Thoracic aorta (tissue), 2 donors: ENCODE results near the gene MMP24. TPM values are rescaled to one million over a fixed set of nuclear protein-coding genes. Genes with fewer than 3 reads are reported as not detected.
A peak's percentile ranks its signal among the peaks of the same experiment; 100 is the strongest.

Experiments
- ATAC-seq: fragments of 150-250 bp; one replicate; pipeline ENCODE4 v1.8.0; 2017; ENCODE audit warnings: low read depth; ENCODE audit not compliant: insufficient number of reproducible peaks, low FRiP score
- DNase-seq: peaks from one replicate; pipeline ENCODE4 v3.0.0-alpha.2; 2020; ENCODE audit warnings: low spot score
- H3K27ac ChIP-seq, 2 donors: fragments of 200-600 bp; sonication (generic); 1 replicate in 1 of 2; 2 replicates in 1 of 2; pipeline ENCODE4 v1.5.1; 2016; ENCODE audit warnings: mild to moderate bottlenecking in 2 of 2, moderate library complexity in 2 of 2
- H3K27me3 ChIP-seq: fragments of 200-600 bp; sonication (generic); replicated peaks from 2 replicates; pipeline ENCODE4 v1.6.0; 2016; ENCODE audit warnings: mild to moderate bottlenecking; ENCODE audit not compliant: insufficient read depth
- H3K36me3 ChIP-seq: fragments of 200-600 bp; sonication (generic); one replicate; pipeline ENCODE4 v1.5.1; 2016
- H3K4me1 ChIP-seq, 2 donors: fragments of 200-600 bp; sonication (generic); 1 replicate in 1 of 2; 2 replicates in 1 of 2; pipeline versions ENCODE4 v1.5.1 to v1.6.0; 2016; ENCODE audit warnings: low read depth in 2 of 2, mild to moderate bottlenecking in 1 of 2; ENCODE audit not compliant: control insufficient read depth in 1 of 2
- H3K4me3 ChIP-seq: fragments of 200-600 bp; sonication (generic); 2 replicates; pipeline ENCODE4 v1.5.1; 2016; ENCODE audit warnings: mild to moderate bottlenecking
- H3K9me3 ChIP-seq: fragments of 200-600 bp; sonication (generic); 2 replicates; pipeline ENCODE4 v1.5.1; 2016
- total RNA-seq, 2 donors: library from RNA; depleted of rRNA; stranded (reverse); fragments of >200 nt; gene quantifications; one replicate each; pipeline versions ENCODE4 v1.1.0 to v1.2.3, GENCODE V29; 2016
- TF ChIP-seq, protein P1 (sequence below): fragments of 200-600 bp; sonication (generic); IDR thresholded peaks from one replicate; pipeline ENCODE4 v1.5.1; 2019; ENCODE audit warnings: antibody characterized with exemption

Gene MMP24
- total RNA-seq, 2 donors from 2014 or later, result 0.27 to 0.71 TPM

DNA sequence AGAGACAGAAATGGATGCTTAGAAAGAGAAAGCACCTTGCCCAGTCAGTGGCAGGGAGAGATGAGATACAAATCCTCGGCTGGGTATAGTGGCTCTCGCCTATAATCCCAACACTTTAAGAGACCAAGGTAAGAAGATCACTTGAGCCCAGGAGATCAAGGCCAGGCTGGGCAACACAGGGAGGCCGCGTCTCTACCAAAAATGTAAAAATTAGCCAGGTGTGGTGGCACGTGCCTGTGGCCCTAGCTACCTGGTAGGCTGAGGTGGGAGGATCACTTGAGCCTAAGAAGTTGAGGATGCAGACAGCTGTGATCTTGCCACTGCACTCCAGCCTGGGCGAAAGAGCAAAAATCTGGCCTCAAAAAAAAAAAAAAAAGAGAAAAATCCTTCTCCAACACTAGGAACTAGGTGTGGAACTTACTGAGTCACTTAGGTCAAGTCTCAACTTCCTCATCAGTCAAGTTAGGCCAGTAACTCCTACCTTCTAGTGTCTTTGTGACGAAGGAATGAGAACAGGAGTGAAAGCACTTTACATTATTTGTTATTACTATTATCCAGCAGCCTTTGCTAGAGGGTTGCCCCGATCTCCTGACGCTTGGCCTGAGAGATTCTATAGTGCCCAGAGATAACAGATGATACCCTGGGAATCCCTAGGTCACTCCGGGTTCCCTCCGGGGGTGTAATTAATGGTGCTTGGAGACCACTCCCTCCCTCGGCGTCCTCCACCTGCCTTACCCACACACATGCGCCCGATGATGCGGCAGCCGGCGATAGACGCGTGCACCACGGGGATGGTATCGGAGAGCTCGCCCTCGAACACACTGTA, 57.2 kb downstream of the MMP24 start:
- peak overlapping the region; percentile 84 for H3K4me3 ChIP-seq
- no peaks in the 10 kb centered on the region for H3K9me3 ChIP-seq
- ATAC-seq (no peak), DNase-seq (no peak)
- peaks cover 10 to 16% of the 10 kb centered on the region in 2 donors for H3K4me1 ChIP-seq
- H3K27ac ChIP-seq, result peak overlapping the region; percentile 51 to 71
- H3K27me3 ChIP-seq, result no peaks in the 10 kb centered on the region
- TF ChIP-seq, protein P1, sequence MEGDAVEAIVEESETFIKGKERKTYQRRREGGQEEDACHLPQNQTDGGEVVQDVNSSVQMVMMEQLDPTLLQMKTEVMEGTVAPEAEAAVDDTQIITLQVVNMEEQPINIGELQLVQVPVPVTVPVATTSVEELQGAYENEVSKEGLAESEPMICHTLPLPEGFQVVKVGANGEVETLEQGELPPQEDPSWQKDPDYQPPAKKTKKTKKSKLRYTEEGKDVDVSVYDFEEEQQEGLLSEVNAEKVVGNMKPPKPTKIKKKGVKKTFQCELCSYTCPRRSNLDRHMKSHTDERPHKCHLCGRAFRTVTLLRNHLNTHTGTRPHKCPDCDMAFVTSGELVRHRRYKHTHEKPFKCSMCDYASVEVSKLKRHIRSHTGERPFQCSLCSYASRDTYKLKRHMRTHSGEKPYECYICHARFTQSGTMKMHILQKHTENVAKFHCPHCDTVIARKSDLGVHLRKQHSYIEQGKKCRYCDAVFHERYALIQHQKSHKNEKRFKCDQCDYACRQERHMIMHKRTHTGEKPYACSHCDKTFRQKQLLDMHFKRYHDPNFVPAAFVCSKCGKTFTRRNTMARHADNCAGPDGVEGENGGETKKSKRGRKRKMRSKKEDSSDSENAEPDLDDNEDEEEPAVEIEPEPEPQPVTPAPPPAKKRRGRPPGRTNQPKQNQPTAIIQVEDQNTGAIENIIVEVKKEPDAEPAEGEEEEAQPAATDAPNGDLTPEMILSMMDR, result no peak
- peaks cover 7% of the 10 kb centered on the region for H3K36me3 ChIP-seq

- peaks cover 7% of the 10 kb centered on the region for H3K36me3 ChIP-seq
- peak within 1 kb of the TSS; percentile 84 for H3K4me3 ChIP-seq
- ATAC-seq (peak; percentile 74), DNase-seq (peak; percentile 56)
- peak within 1 kb of the TSS; percentile 51 to 71 for H3K27ac ChIP-seq
- peaks cover 10 to 16% of the 10 kb centered on the region in 2 donors for H3K4me1 ChIP-seq
- TF ChIP-seq, protein P1, result no peak
- no peaks in the 10 kb centered on the region for H3K9me3 ChIP-seq
- no peaks in the 10 kb centered on the region for H3K27me3 ChIP-seq
Measured at GRCh38 chr20:35284267-35284991, 57.9 kb downstream of the MMP24 start, which contains the start of gene EIF6. Gene EIF6, minus strand, starts transcription at chr20:35284772. Its CDS starts 285 bp downstream, at chr20:35284487.

- DNase-seq (no peak), ATAC-seq (no peak)
- H3K27me3 ChIP-seq, result no peaks in the 10 kb centered on the region
- H3K4me3 ChIP-seq, result peak overlapping the region; percentile 84
- H3K9me3 ChIP-seq, result no peaks in the 10 kb centered on the region
- peaks cover 10 to 16% of the 10 kb centered on the region in 2 donors for H3K4me1 ChIP-seq
- TF ChIP-seq, protein P1, result no peak
- H3K27ac ChIP-seq, result peak overlapping the region; percentile 51 to 71
- H3K36me3 ChIP-seq, result peaks cover under 1% of the 10 kb centered on the region
Measured at GRCh38 chr20:35284992-35285805, 58.7 kb downstream of the MMP24 start.

DNA sequence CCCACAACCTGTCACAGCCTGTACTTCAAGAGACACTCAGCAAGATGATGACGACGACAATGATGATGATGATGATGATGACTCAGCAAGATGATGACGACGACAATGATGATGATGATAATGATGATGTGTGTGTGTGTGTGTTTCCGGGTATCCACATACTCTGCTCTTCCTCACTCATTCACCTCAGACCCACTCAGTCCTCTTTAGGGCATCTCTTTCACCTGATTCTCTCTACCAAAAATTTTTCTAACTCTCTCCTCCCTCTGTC, 59.3 kb downstream of the MMP24 start:
- Histone ChIP-seq H3K9me3 (no peaks in the 10 kb centered on the region), H3K27ac (no peak overlapping the region), H3K27me3 (no peaks in the 10 kb centered on the region), H3K4me1 (peaks cover 10 to 16% of the 10 kb centered on the region in 2 donors), H3K4me3 (no peak overlapping the region), H3K36me3 (no peaks in the 10 kb centered on the region)
- no peak for DNase-seq
- TF ChIP-seq, protein P1, result no peak
- no peak for ATAC-seq
